GM13977 (cell line): Measurements from ENCODE around the gene ANXA1.

Experiments used
- DNase-seq: peaks from one replicate; pipeline ENCODE4 v3.0.0; 2012; ENCODE audit warnings: low spot score
- CTCF ChIP-seq: IDR thresholded peaks from 2 replicates; pipeline ENCODE4 v1.5.1; 2012; ENCODE audit warnings: mild to moderate bottlenecking, control low read depth; ENCODE audit not compliant: insufficient read depth; ENCODE audit errors: extremely low read depth, missing control alignments
- in situ Hi-C: fragments of 300-500 bp; cut with MboI; formaldehyde crosslinking; loops from one replicate; pipeline ENCODE4 v1.12.0; 2022; ENCODE audit warnings: low sequenced_read_pairs, low pct_unique_long_range_greater_than_20kb, mixed read lengths, inconsistent platforms; ENCODE audit not compliant: unreplicated experiment

The ANXA1 gene

GRCh38 chr9:73151653-73152542 lies at the start of gene ANXA1:
ANXA1 (plus strand) TSS chr9:73151865; CDS start chr9:73158536, 6,671 bp downstream.
- DNase-seq: no peak
- in situ Hi-C loops: no loop called here
- TF ChIP-seq CTCF: no peak

GRCh38 chr9:73104342-73104741 lies 47.3 kb upstream of the ANXA1 start:
- in situ Hi-C loops: no loop called here
- DNase-seq: no peak
- TF ChIP-seq CTCF: no peak

GRCh38 chr9:73104921-73105320 lies 46.7 kb upstream of the ANXA1 start:
- no peak for TF ChIP-seq CTCF
- in situ Hi-C loops: loop anchor here (5.0 kb wide), 1 partner anchor 77 kb away; no protein-coding TSS in a partner anchor
- no peak for DNase-seq

GRCh38 chr9:73107489-73108069 lies 44.1 kb upstream of the ANXA1 start:
- TF ChIP-seq CTCF: peak; percentile 80
- in situ Hi-C loops: loop anchor here (5.0 kb wide), 1 partner anchor 75 kb away; no protein-coding TSS in a partner anchor
- DNase-seq: peak; percentile 53

- no peak for TF ChIP-seq CTCF
- DNase-seq: no peak
- in situ Hi-C loops: no loop called here
Measured at GRCh38 chr9:73114058-73114457, 37.6 kb upstream of the ANXA1 start.

- in situ Hi-C loops: no loop called here
Measured at GRCh38 chr9:73114958-73115357, 36.7 kb upstream of the ANXA1 start.

More at GRCh38 chr9:73114958-73115357, 36.7 kb upstream of the ANXA1 start:
- no peak for TF ChIP-seq CTCF
- no peak for DNase-seq
